Mesenchymal stem cell (in vitro differentiated cells and primary cell): ENCODE data around the gene TMEM178B.
A peak's percentile ranks its signal among the peaks of the same experiment; 100 is the strongest.

Source experiments
- DNase-seq: peaks from one replicate; pipeline ENCODE4 v3.0.0-alpha.2; 2013
- H2AFZ ChIP-seq: one replicate; pipeline ENCODE4 v1.6.1; 2013; ENCODE audit warnings: low read depth, mild to moderate bottlenecking, control low read depth, inconsistent platforms, low read length, moderate library complexity
- H2AK5ac ChIP-seq: 2 replicates; pipeline ENCODE4 v1.6.1; 2013; ENCODE audit warnings: low read length, moderate library complexity, mild to moderate bottlenecking, inconsistent platforms; ENCODE audit not compliant: severe bottlenecking
- H2BK120ac ChIP-seq: one replicate; pipeline ENCODE4 v1.6.1; 2013; ENCODE audit warnings: low read depth, mild to moderate bottlenecking, inconsistent platforms, low read length, moderate library complexity
- H2BK12ac ChIP-seq, 2 experiments: one replicate each; pipeline ENCODE4 v1.6.1; 2013; ENCODE audit warnings: inconsistent platforms in 2 of 2, low read length in 2 of 2, mild to moderate bottlenecking in 2 of 2, moderate library complexity in 2 of 2, control low read depth in 1 of 2
- H2BK15ac ChIP-seq: one replicate; pipeline ENCODE4 v1.6.1; 2013; ENCODE audit warnings: mild to moderate bottlenecking, low read depth, inconsistent platforms; ENCODE audit not compliant: poor library complexity, severe bottlenecking
- H2BK5ac ChIP-seq: 2 replicates; pipeline ENCODE4 v1.6.1; 2013; ENCODE audit warnings: low read depth, mild to moderate bottlenecking, low read length, control low read depth, inconsistent platforms; ENCODE audit not compliant: poor library complexity, severe bottlenecking
- H3K14ac ChIP-seq, 2 experiments: one replicate each; pipeline ENCODE4 v1.6.1; 2013; ENCODE audit warnings: inconsistent platforms in 2 of 2, low read length in 2 of 2, control low read depth in 1 of 2, mild to moderate bottlenecking in 1 of 2, moderate library complexity in 1 of 2
- H3K18ac ChIP-seq, 2 experiments: one replicate each; pipeline ENCODE4 v1.6.1; 2013; ENCODE audit warnings: inconsistent platforms in 2 of 2, low read length in 2 of 2, control low read depth in 1 of 2, low read depth in 1 of 2, mild to moderate bottlenecking in 1 of 2
- H3K23ac ChIP-seq, 2 experiments: one replicate each; pipeline ENCODE4 v1.6.1; 2013; ENCODE audit warnings: inconsistent platforms in 2 of 2, low read length in 2 of 2, mild to moderate bottlenecking in 2 of 2, moderate library complexity in 2 of 2, control low read depth in 1 of 2
- H3K27ac ChIP-seq: 2 replicates; pipeline ENCODE4 v1.5.1; 2013; ENCODE audit warnings: mild to moderate bottlenecking, moderate library complexity, low read length, control low read depth, inconsistent platforms; ENCODE audit not compliant: poor library complexity, severe bottlenecking
- H3K27me3 ChIP-seq, 2 experiments: 2 replicates each; pipeline versions ENCODE4 v1.6.1 to v1.7.0; 2013; ENCODE audit warnings: low read length in 2 of 2, mild to moderate bottlenecking in 2 of 2, moderate library complexity in 2 of 2, control low read depth in 1 of 2, inconsistent platforms in 1 of 2; ENCODE audit not compliant: control insufficient read depth in 1 of 2, insufficient read depth in 1 of 2
- H3K36me3 ChIP-seq, 2 experiments: 2 replicates each; pipeline versions ENCODE4 v1.6.1 to v1.7.0; 2013; ENCODE audit warnings: low read length in 2 of 2, control low read depth in 1 of 2, inconsistent platforms in 1 of 2, low read depth in 1 of 2, mild to moderate bottlenecking in 1 of 2; ENCODE audit not compliant: insufficient read depth in 2 of 2, control insufficient read depth in 1 of 2
- H3K4ac ChIP-seq, 2 experiments: one replicate each; pipeline ENCODE4 v1.6.1; 2013; ENCODE audit warnings: inconsistent platforms in 2 of 2, low read length in 2 of 2, mild to moderate bottlenecking in 2 of 2, moderate library complexity in 2 of 2, control low read depth in 1 of 2, low read depth in 1 of 2
- H3K4me1 ChIP-seq: 2 replicates; pipeline ENCODE4 v1.6.1; 2013; ENCODE audit warnings: low read depth, low read length, control low read depth; ENCODE audit not compliant: control insufficient read depth, insufficient read depth
- H3K4me2 ChIP-seq: 2 replicates; pipeline ENCODE4 v1.6.1; 2013; ENCODE audit warnings: low read length, mild to moderate bottlenecking, inconsistent platforms; ENCODE audit not compliant: poor library complexity, severe bottlenecking
- H3K4me3 ChIP-seq, 2 experiments: 2 replicates each; pipeline versions ENCODE4 v1.5.1 to v1.7.0; 2013; ENCODE audit warnings: low read length in 2 of 2, mild to moderate bottlenecking in 2 of 2, control low read depth in 1 of 2, low read depth in 1 of 2; ENCODE audit not compliant: insufficient read depth in 1 of 2
- H3K79me1 ChIP-seq: replicated peaks from 2 replicates; pipeline ENCODE4 v1.6.1; 2013; ENCODE audit warnings: mild to moderate bottlenecking, control low read depth, low read length, inconsistent platforms; ENCODE audit not compliant: poor library complexity, severe bottlenecking
- H3K9ac ChIP-seq: 2 replicates; pipeline ENCODE4 v1.7.0; 2013; ENCODE audit warnings: mild to moderate bottlenecking, low read length, moderate library complexity
- H3K9me3 ChIP-seq: 2 replicates; pipeline ENCODE4 v1.7.0; 2013; ENCODE audit warnings: mild to moderate bottlenecking, low read length; ENCODE audit not compliant: control insufficient read depth
- H4K8ac ChIP-seq: one replicate; pipeline ENCODE4 v1.6.1; 2013; ENCODE audit warnings: inconsistent platforms, mild to moderate bottlenecking, low read length, moderate library complexity
- H4K91ac ChIP-seq: one replicate; pipeline ENCODE4 v1.6.1; 2013; ENCODE audit warnings: mild to moderate bottlenecking, low read length, inconsistent platforms
- WGBS: methylation state at CpG from one replicate; pipeline ENCODE4 v1.1.7; 2013; ENCODE audit warnings: mixed read lengths; 5-methylcytosine and 5-hydroxymethylcytosine counted together

Gene TMEM178B

GRCh38 chr7:141360803-141361202 lies 286.9 kb downstream of the TMEM178B start:
- H3K23ac ChIP-seq = no peak overlapping the region
- H3K4me1 ChIP-seq = peaks cover 8% of the 10 kb centered on the region
- no peaks in the 10 kb centered on the region for H3K9me3 ChIP-seq
- H2AFZ ChIP-seq = no peak overlapping the region
- no CpG with 5 or more reads among the region's 1 CpG for WGBS
- H2AK5ac ChIP-seq = peak overlapping the region; percentile 49
- no peak overlapping the region for H3K4me2 ChIP-seq
- no peak overlapping the region for H3K4me3 ChIP-seq
- H3K4ac ChIP-seq = no peak overlapping the region
- no peak overlapping the region for H3K27ac ChIP-seq
- peak; percentile 1 for DNase-seq
- H4K91ac ChIP-seq = no peak overlapping the region
- H3K27me3 ChIP-seq = no peaks in the 10 kb centered on the region
- no peak overlapping the region for H2BK12ac ChIP-seq
- H2BK15ac ChIP-seq = no peak overlapping the region
- no peaks in the 10 kb centered on the region for H3K79me1 ChIP-seq
- H3K36me3 ChIP-seq = no peaks in the 10 kb centered on the region
- H3K14ac ChIP-seq = no peak overlapping the region
- no peak overlapping the region for H2BK120ac ChIP-seq
- H3K9ac ChIP-seq = no peak overlapping the region
- H3K18ac ChIP-seq = no peak overlapping the region
- no peak overlapping the region for H2BK5ac ChIP-seq
- H4K8ac ChIP-seq = no peak overlapping the region

- H3K4ac ChIP-seq = no peak overlapping the region
- no peak overlapping the region for H2BK15ac ChIP-seq
- no peak overlapping the region for H3K4me2 ChIP-seq
- no peaks in the 10 kb centered on the region for H3K79me1 ChIP-seq
- no peak overlapping the region for H3K9ac ChIP-seq
- 94% methylated on average over 1 of the region's 2 CpGs for WGBS
- no peak overlapping the region for H2BK5ac ChIP-seq
- no peaks in the 10 kb centered on the region for H3K9me3 ChIP-seq
- H3K23ac ChIP-seq = no peak overlapping the region
- H3K14ac ChIP-seq = no peak overlapping the region
- no peak overlapping the region for H4K8ac ChIP-seq
- no peak overlapping the region for H2BK12ac ChIP-seq
- H2AK5ac ChIP-seq = no peak overlapping the region
- no peaks in the 10 kb centered on the region for H3K36me3 ChIP-seq
- H3K4me3 ChIP-seq = no peak overlapping the region
- H4K91ac ChIP-seq = no peak overlapping the region
- DNase-seq = no peak
- no peak overlapping the region for H2AFZ ChIP-seq
- no peak overlapping the region for H3K18ac ChIP-seq
- H2BK120ac ChIP-seq = no peak overlapping the region
- H3K4me1 ChIP-seq = peaks cover 8% of the 10 kb centered on the region
- H3K27me3 ChIP-seq = no peaks in the 10 kb centered on the region
- H3K27ac ChIP-seq = no peak overlapping the region
Measured at GRCh38 chr7:141361479-141361878, 287.6 kb downstream of the TMEM178B start.

- no peak for DNase-seq
- WGBS = 61% methylated on average over 4 of the region's 4 CpGs
- no peaks in the 10 kb centered on the region for H3K36me3 ChIP-seq
- H3K79me1 ChIP-seq = no peaks in the 10 kb centered on the region
- peak overlapping the region in 1 of 2 experiments; percentile 58 for H3K18ac ChIP-seq
- H3K23ac ChIP-seq = no peak overlapping the region
- H2BK5ac ChIP-seq = no peak overlapping the region
- no peak overlapping the region for H3K4ac ChIP-seq
- H2BK120ac ChIP-seq = no peak overlapping the region
- H2BK12ac ChIP-seq = no peak overlapping the region
- H3K14ac ChIP-seq = no peak overlapping the region
- no peak overlapping the region for H3K9ac ChIP-seq
- no peak overlapping the region for H4K8ac ChIP-seq
- no peak overlapping the region for H3K4me2 ChIP-seq
- peaks cover 8% of the 10 kb centered on the region for H3K4me1 ChIP-seq
- no peaks in the 10 kb centered on the region for H3K27me3 ChIP-seq
- peak overlapping the region; percentile 86 for H3K27ac ChIP-seq
- H4K91ac ChIP-seq = no peak overlapping the region
- no peak overlapping the region for H3K4me3 ChIP-seq
- H2AFZ ChIP-seq = no peak overlapping the region
- H2AK5ac ChIP-seq = peak overlapping the region; percentile 78
- H2BK15ac ChIP-seq = no peak overlapping the region
- H3K9me3 ChIP-seq = no peaks in the 10 kb centered on the region
Measured at GRCh38 chr7:141361960-141362359, 288.1 kb downstream of the TMEM178B start.

GRCh38 chr7:141362580-141363435 lies 288.9 kb downstream of the TMEM178B start:
- no peaks in the 10 kb centered on the region for H3K27me3 ChIP-seq
- H3K4ac ChIP-seq = peak overlapping the region in 1 of 2 experiments; percentile 6
- no peak overlapping the region for H2BK15ac ChIP-seq
- DNase-seq = peak; percentile 75
- peak overlapping the region; percentile 60 for H3K4me2 ChIP-seq
- no peaks in the 10 kb centered on the region for H3K79me1 ChIP-seq
- peak overlapping the region in 1 of 2 experiments; percentile 63 for H3K4me3 ChIP-seq
- no peak overlapping the region for H4K91ac ChIP-seq
- peak overlapping the region in 1 of 2 experiments; percentile 34 for H2BK12ac ChIP-seq
- H3K27ac ChIP-seq = peak overlapping the region; percentile 97
- H3K18ac ChIP-seq = peak overlapping the region in 1 of 2 experiments; percentile 38
- peak overlapping the region; percentile 76 for H2AK5ac ChIP-seq
- no peak overlapping the region for H4K8ac ChIP-seq
- no peak overlapping the region for H2BK120ac ChIP-seq
- peak overlapping the region; percentile 53 for H3K9ac ChIP-seq
- H3K14ac ChIP-seq = no peak overlapping the region
- H3K36me3 ChIP-seq = no peaks in the 10 kb centered on the region
- H3K4me1 ChIP-seq = peaks cover 8% of the 10 kb centered on the region
- H3K9me3 ChIP-seq = no peaks in the 10 kb centered on the region
- no peak overlapping the region for H3K23ac ChIP-seq
- H2BK5ac ChIP-seq = peak overlapping the region; percentile 74
- peak overlapping the region; percentile 10 for H2AFZ ChIP-seq
- 34% methylated on average over 10 of the region's 13 CpGs for WGBS
